ENCODE measurements around the gene RTEL1.

Gene RTEL1

GRCh38 chr20:63730189-63730733 lies 72.1 kb downstream of the RTEL1 start:
- DNase-seq, result peak; percentile 4

GRCh38 chr20:63731410-63731809 lies 73.3 kb downstream of the RTEL1 start:
- no peak for DNase-seq

GRCh38 chr20:63732118-63733095 lies 74.3 kb downstream of the RTEL1 start:
- no peak for DNase-seq

- no peak for DNase-seq
Observed at GRCh38 chr20:63733117-63733516, 75.0 kb downstream of the RTEL1 start.

GRCh38 chr20:63733579-63734081 lies 75.5 kb downstream of the RTEL1 start:
- DNase-seq, result no peak

- DNase-seq, result no peak
Observed at GRCh38 chr20:63734111-63734945, 76.2 kb downstream of the RTEL1 start.

- DNase-seq, result no peak
Observed at GRCh38 chr20:63734946-63735858, 77.1 kb downstream of the RTEL1 start.

- DNase-seq, result peak; percentile 88
Observed at GRCh38 chr20:63735859-63736718, 78.0 kb downstream of the RTEL1 start, which contains the start of gene LIME1. TSS of gene LIME1 (plus strand) at chr20:63736664. CDS start at chr20:63737550, 886 bp downstream.

- peak; percentile 77 for DNase-seq
Observed at GRCh38 chr20:63736893-63737694, 79.0 kb downstream of the RTEL1 start.

- no peak for DNase-seq
Observed at GRCh38 chr20:63737695-63737944, 79.5 kb downstream of the RTEL1 start.

GRCh38 chr20:63737945-63738686 lies 80.0 kb downstream of the RTEL1 start:
- DNase-seq, result peak; percentile 73

- peak; percentile 50 for DNase-seq
Observed at GRCh38 chr20:63738687-63739129, 80.6 kb downstream of the RTEL1 start.

GRCh38 chr20:63739130-63740069 lies 81.3 kb downstream of the RTEL1 start, which contains the start of gene SLC2A4RG:
TSS of gene SLC2A4RG (plus strand) at chr20:63739776. CDS start at chr20:63739913, 137 bp downstream.
- peak; percentile 87 for DNase-seq

- peak; percentile 72 for DNase-seq
Observed at GRCh38 chr20:63740070-63740626, 82.0 kb downstream of the RTEL1 start.

GRCh38 chr20:63740627-63741353 lies 82.7 kb downstream of the RTEL1 start:
- peak; percentile 45 for DNase-seq

GRCh38 chr20:63741354-63741675 lies 83.2 kb downstream of the RTEL1 start:
- DNase-seq, result no peak

Data from CD4-positive, alpha-beta T cell treated with Interleukin-17A for 4 hours (primary cell).